ENCODE measurements around the gene USP7. TPM values are rescaled to one million over a fixed set of nuclear protein-coding genes. Genes with fewer than 3 reads are reported as not detected.

Gene USP7
- polyA plus RNA-seq, 2 of the 4 experiments (the other 2 are of a cell fraction): 39.6 to 65.9 TPM

DNA sequence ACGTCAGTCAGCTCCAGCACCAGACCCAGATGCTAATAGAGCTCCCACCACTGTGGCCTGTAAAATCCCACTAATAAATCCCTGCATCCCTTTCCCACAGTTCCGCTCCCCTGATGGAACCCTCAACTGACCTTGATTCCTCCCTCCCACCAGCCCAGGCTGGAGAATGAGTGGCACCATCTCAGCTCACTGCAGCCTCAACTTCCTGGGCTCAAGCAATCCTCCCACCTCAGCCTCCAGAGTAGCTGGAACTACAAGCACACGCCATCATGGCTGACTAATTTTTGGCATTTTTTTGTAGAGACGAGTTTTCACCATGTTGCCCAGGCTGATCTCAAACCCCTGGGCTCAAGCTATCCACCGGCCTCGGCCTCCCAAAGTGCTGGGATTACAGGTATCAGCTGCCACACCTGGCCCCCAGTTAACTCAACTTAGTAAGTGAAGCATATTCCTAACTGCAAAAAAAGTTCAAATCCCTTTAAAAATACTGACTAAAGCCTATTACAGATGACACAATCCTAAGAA lies 15.6 kb downstream of the USP7 start:
- Histone ChIP-seq H3K4me3 (no peak overlapping the region), H3K4me2 (no peak overlapping the region), H3K27ac (no peak overlapping the region), H3K9me3 (no peaks in the 10 kb centered on the region), H3K4me1 (peaks cover 20% of the 10 kb centered on the region)
- POLR2A ChIA-PET: no interaction called here
- ATAC-seq (no peak), FAIRE-seq (no peak), DNase-seq (ENCODE audit: low read depth in 1 of 2, low spot score in 1 of 2) (no peak)
- CTCF ChIA-PET: interaction anchor here (1.0 to 4.7 kb wide), 5 partner anchors 8 to 42 kb away, joined by 3 to 30 read pairs (median 4); no protein-coding TSS in a partner anchor
- WGBS (ENCODE audit: missing lambda C conversion rate): 93% methylated on average over 6 of the region's 6 CpGs
- no peak for TF ChIP-seq POLR2A (IDR thresholded peaks at IDR 0.05; ENCODE audit: low read length)
- no peak for TF ChIP-seq KDM5A (IDR thresholded peaks at IDR 0.05)
- no peak for TF ChIP-seq EP300 (IDR thresholded peaks at IDR 0.05)
- no peak for TF ChIP-seq HDAC2 (IDR thresholded peaks at IDR 0.05)
- TF ChIP-seq FOSB (CRISPR knock-in tag; IDR thresholded peaks at IDR 0.05): no peak
- TF ChIP-seq ZFP36 (IDR thresholded peaks at IDR 0.05; ENCODE audit: borderline replicate concordance, partially characterized antibody): no peak
- TF ChIP-seq, protein P1, sequence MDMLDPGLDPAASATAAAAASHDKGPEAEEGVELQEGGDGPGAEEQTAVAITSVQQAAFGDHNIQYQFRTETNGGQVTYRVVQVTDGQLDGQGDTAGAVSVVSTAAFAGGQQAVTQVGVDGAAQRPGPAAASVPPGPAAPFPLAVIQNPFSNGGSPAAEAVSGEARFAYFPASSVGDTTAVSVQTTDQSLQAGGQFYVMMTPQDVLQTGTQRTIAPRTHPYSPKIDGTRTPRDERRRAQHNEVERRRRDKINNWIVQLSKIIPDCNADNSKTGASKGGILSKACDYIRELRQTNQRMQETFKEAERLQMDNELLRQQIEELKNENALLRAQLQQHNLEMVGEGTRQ (IDR thresholded peaks at IDR 0.05): no peak
- no peak for TF ChIP-seq HOXB13 (CRISPR knock-in tag; IDR thresholded peaks at IDR 0.05; ENCODE audit: low read depth)
- no peak for TF ChIP-seq POLR2AphosphoS2 (conservative IDR thresholded peaks at IDR 0.05; ENCODE audit: low read length)

DNA sequence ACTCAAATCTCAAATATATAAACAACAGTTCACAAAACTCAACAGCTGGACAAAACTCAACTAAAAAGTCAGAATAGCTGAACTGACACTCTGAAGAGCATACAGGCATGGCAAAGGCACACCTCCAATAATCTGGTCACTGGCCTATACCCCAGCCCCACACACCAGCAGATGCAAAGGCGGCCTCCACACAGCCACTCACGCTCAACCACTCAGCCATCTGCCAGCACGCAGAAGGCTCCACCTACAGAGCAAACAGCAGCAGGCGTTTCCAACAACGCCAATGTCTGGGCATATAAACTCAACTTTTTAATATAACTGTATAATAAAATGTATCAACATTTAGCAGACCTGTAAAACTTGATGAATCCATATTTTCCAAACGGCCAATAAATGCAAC lies 17.2 kb downstream of the USP7 start:
- Histone ChIP-seq H3K4me1 (peaks cover 10% of the 10 kb centered on the region), H3K4me3 (no peak overlapping the region), H3K9me3 (no peaks in the 10 kb centered on the region), H3K27ac (no peak overlapping the region), H3K4me2 (no peak overlapping the region)
- CTCF ChIA-PET: interaction anchor here (0.6 to 2.5 kb wide), 6 partner anchors 9 to 1310 kb away, joined by 3 to 9 read pairs (median 4); no protein-coding TSS in a partner anchor
- FAIRE-seq (no peak), DNase-seq (ENCODE audit: low read depth in 1 of 2, low spot score in 1 of 2) (no peak), ATAC-seq (no peak)
- POLR2A ChIA-PET: no interaction called here
- whole genome bisulfite sequencing (ENCODE audit: missing lambda C conversion rate): 86% methylated on average over 6 of the region's 6 CpGs
- TF ChIP-seq RNF2 (IDR thresholded peaks at IDR 0.05; ENCODE audit: borderline replicate concordance, low read depth) (no peak), EHF (CRISPR knock-in tag; IDR thresholded peaks at IDR 0.05) (no peak), NR3C1 (IDR thresholded peaks at IDR 0.05) (no peak), ZC3H11A (IDR thresholded peaks at IDR 0.05) (no peak), HEYL (CRISPR knock-in tag; IDR thresholded peaks at IDR 0.05) (no peak), TP53 (CRISPR knock-in tag; IDR thresholded peaks at IDR 0.05) (no peak), MAFK (IDR thresholded peaks at IDR 0.05; ENCODE audit: partially characterized antibody) (no peak), KDM1A (IDR thresholded peaks at IDR 0.05; ENCODE audit: low read depth) (no peak), ZFP36 (IDR thresholded peaks at IDR 0.05; ENCODE audit: borderline replicate concordance, partially characterized antibody) (no peak), MAZ (IDR thresholded peaks at IDR 0.05; ENCODE audit: borderline replicate concordance, low read depth, low read length) (no peak), EP300 (IDR thresholded peaks at IDR 0.05) (no peak), RARB (CRISPR knock-in tag; IDR thresholded peaks at IDR 0.05) (no peak), RCOR1 (IDR thresholded peaks at IDR 0.05; ENCODE audit: low read depth, low read length) (no peak), POLR2A (IDR thresholded peaks at IDR 0.05; ENCODE audit: low read length) (no peak)
- TF ChIP-seq, protein P2, sequence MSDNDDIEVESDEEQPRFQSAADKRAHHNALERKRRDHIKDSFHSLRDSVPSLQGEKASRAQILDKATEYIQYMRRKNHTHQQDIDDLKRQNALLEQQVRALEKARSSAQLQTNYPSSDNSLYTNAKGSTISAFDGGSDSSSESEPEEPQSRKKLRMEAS (IDR thresholded peaks at IDR 0.05): no peak
- TF ChIP-seq, protein P3, sequence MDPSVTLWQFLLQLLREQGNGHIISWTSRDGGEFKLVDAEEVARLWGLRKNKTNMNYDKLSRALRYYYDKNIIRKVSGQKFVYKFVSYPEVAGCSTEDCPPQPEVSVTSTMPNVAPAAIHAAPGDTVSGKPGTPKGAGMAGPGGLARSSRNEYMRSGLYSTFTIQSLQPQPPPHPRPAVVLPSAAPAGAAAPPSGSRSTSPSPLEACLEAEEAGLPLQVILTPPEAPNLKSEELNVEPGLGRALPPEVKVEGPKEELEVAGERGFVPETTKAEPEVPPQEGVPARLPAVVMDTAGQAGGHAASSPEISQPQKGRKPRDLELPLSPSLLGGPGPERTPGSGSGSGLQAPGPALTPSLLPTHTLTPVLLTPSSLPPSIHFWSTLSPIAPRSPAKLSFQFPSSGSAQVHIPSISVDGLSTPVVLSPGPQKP (IDR thresholded peaks at IDR 0.05; ENCODE audit: low read depth, low read length): no peak

DNA sequence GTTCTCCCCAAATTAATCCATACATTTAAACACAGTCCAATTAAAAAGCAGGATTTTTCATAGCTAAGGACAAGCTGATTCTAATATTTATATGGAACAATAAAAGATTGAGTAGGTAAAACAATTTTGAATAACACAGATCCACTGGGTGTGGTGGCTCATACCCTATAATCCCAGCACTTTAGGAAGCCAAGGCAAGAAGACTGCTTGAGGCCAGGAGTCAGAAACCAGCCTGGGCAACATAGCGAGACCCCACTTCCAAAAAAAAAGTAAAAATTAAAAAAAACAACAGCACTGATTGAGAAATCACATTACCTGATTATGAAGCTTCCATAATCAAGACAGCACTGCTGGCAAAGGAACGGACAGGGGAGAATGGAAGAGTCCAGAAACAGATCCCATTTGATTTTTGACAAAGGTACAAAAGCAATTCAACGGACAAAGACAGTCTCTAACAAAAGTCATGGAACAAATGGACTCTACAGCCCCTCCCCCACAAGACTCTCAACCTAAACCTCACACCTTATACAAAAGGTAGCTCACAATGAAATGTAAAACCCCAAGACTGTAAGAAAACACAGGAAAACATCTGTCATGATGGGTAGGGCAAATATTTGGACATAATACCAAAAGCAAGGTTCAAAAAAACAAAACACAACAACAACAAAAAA lies 17.9 kb downstream of the USP7 start:
- FAIRE-seq (no peak), ATAC-seq (no peak), DNase-seq (ENCODE audit: low read depth in 1 of 2, low spot score in 1 of 2) (no peak)
- no peak overlapping the region for H3K4me3 ChIP-seq
- H3K4me2 ChIP-seq: no peak overlapping the region
- no peak overlapping the region for H3K27ac ChIP-seq
- ChIA-PET CTCF (interaction anchor here (0.6 to 2.5 kb wide), 7 partner anchors 9 to 1311 kb away, joined by 3 to 9 read pairs (median 4); no protein-coding TSS in a partner anchor), POLR2A (no interaction called here)
- H3K9me3 ChIP-seq: no peaks in the 10 kb centered on the region
- peaks cover 5% of the 10 kb centered on the region; the same call in 2 of the 3 replicates for H3K4me1 ChIP-seq
- 86% methylated on average over 3 of the region's 3 CpGs for WGBS (ENCODE audit: missing lambda C conversion rate)
- TF ChIP-seq FOXS1 (CRISPR knock-in tag; IDR thresholded peaks at IDR 0.05): no peak
- TF ChIP-seq HEYL (CRISPR knock-in tag; IDR thresholded peaks at IDR 0.05): no peak

Data from A549 (cell line).